Ovary (tissue), 9 donors: ENCODE data around the gene CLIC4. TPM values are rescaled to one million over a fixed set of nuclear protein-coding genes. Genes with fewer than 3 reads are reported as not detected.

Experiments used
- DNase-seq, 5 donors: peaks; one replicate each; pipeline ENCODE4 v3.0.0-alpha.2; 2019 to 2020
- H3K27ac ChIP-seq, 2 donors: fragments of 200-600 bp; one replicate each; pipeline versions ENCODE4 v1.5.1 to v1.8.0; 2019 to 2022
- H3K27me3 ChIP-seq: fragments of 200-600 bp; one replicate; pipeline ENCODE4 v1.8.0; 2022
- H3K36me3 ChIP-seq: fragments of 200-600 bp; sonication (generic); one replicate; pipeline ENCODE4 v1.5.1; 2019
- H3K4me1 ChIP-seq: one replicate; pipeline ENCODE4 v1.8.1; 2013; ENCODE audit warnings: mild to moderate bottlenecking, moderate library complexity; ENCODE audit not compliant: insufficient read depth
- H3K4me3 ChIP-seq: fragments of 200-600 bp; sonication (generic); one replicate; pipeline ENCODE4 v1.5.1; 2017
- H3K9me3 ChIP-seq, 2 donors: fragments of 200-600 bp in 1 of 2; sonication (generic) in 1 of 2; one replicate each; pipeline versions ENCODE4 v1.5.1 to v1.8.1; 2013 to 2019; ENCODE audit warnings: mild to moderate bottlenecking in 1 of 2, moderate library complexity in 1 of 2
- EP300 ChIP-seq: sonication (generic); formaldehyde crosslinking; IDR thresholded peaks from one replicate; pipeline ENCODE4 v1.6.1; 2017; ENCODE audit warnings: antibody characterized with exemption
- POLR2A ChIP-seq: fragments of 450-650 bp; IDR thresholded peaks from one replicate; pipeline ENCODE4 v1.6.1; 2017; ENCODE audit warnings: antibody characterized with exemption, mild to moderate bottlenecking, moderate library complexity
- WGBS, 3 donors: extraction: QIAGEN DNeasy Blood & Tissue Kit in 1 of 3; methylation state at CpG; one replicate each; pipeline versions ENCODE4 v1.1.5 to v1.1.7; 2013 to 2017; 5-methylcytosine and 5-hydroxymethylcytosine counted together
- intact Hi-C, 4 donors: fragments of 100-400 bp; cut with DNase I; formaldehyde crosslinking; loops; one replicate each; pipeline versions ENCODE4 v1.11.0 to v1.15.1; 2022 to 2023
- polyA plus RNA-seq, 2 donors: library from polyadenylated mRNA; stranded (reverse); fragments of 200-250 nt in 1 of 2; fragments of 350-450 nt in 1 of 2; fragmentation: Illumina TruSeq in 1 of 2; extraction: RNeasy Lipid Tissue Mini Kit (QIAGEN cat#74804) in 1 of 2; gene quantifications; one replicate each; pipeline ENCODE4 v1.2.3, GENCODE V29; 2013 to 2014
- total RNA-seq, 7 donors: library from RNA; depleted of rRNA in 2 of 7; stranded (reverse); fragments of >200 nt in 2 of 7; fragmentation: NEBNext Ultra II Directional in 3 of 7; extraction: Animal tissue kit (Norgen Biotek cat#: 25700) in 3 of 7; gene quantifications; one replicate each; pipeline versions ENCODE4 v1.1.0 to v1.2.4, GENCODE V29; 2016 to 2023
- TF ChIP-seq, protein P1 (sequence below), 3 donors: fragments of 450-650 bp in 2 of 3; fragments of 200-600 bp in 1 of 3; IDR thresholded peaks; one replicate each; pipeline versions ENCODE4 v1.5.1 to v1.8.0; 2016 to 2022; ENCODE audit warnings: antibody characterized with exemption in 3 of 3, mild to moderate bottlenecking in 1 of 3
- donor health status: DM: no; HTN: no; CAD: no; lungs with moderate emphysema.
- donor health status: DM: no; HTN: no; CAD: no.
- donor health status: Bipolar disorder and iron deficiency.
- donor health status: DM: yes; HTN: yes; CAD: no.
- donor health status: DM: no; HTN: no; CAD: no.
- donor health status: DM: yes; HTN: yes; CAD: no.

Gene CLIC4
- total and polyA plus RNA-seq, 9 donors: 53.6 to 209 (median 125) TPM

DNA sequence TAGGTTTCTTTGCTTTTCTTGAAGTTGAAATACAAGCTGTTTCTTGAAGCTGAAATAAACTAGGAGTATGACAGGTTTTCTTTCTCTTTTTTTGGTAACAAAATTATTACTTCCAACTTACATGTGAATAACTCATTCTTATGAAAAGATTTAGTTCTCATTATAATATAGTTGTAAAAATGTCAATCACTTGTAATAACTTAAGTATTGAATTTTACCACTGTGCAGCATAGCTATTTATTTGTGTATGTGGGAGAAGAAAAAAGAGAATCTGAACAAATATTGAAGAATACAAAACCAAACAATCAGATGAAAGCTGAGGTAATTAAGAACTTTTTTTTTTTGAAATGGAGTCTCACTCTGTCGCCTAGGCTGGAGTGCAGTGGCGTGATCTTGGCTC is 11.1 kb downstream of the CLIC4 start:
- TF ChIP-seq POLR2A: no peak
- TF ChIP-seq, protein P1, sequence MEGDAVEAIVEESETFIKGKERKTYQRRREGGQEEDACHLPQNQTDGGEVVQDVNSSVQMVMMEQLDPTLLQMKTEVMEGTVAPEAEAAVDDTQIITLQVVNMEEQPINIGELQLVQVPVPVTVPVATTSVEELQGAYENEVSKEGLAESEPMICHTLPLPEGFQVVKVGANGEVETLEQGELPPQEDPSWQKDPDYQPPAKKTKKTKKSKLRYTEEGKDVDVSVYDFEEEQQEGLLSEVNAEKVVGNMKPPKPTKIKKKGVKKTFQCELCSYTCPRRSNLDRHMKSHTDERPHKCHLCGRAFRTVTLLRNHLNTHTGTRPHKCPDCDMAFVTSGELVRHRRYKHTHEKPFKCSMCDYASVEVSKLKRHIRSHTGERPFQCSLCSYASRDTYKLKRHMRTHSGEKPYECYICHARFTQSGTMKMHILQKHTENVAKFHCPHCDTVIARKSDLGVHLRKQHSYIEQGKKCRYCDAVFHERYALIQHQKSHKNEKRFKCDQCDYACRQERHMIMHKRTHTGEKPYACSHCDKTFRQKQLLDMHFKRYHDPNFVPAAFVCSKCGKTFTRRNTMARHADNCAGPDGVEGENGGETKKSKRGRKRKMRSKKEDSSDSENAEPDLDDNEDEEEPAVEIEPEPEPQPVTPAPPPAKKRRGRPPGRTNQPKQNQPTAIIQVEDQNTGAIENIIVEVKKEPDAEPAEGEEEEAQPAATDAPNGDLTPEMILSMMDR (IDR thresholded peaks at IDR 0.05): no peak
- TF ChIP-seq EP300: no peak
- no peak overlapping the region for H3K27ac ChIP-seq
- 91 to 98% (median 98%) methylated on average over 2 of the region's 2 CpGs for WGBS, 3 donors
- H3K4me3 ChIP-seq: no peak overlapping the region
- intact Hi-C loops: no loop called here
- peaks cover 5% of the 10 kb centered on the region for H3K4me1 ChIP-seq
- H3K27me3 ChIP-seq: no peaks in the 10 kb centered on the region
- DNase-seq: no peak
- H3K9me3 ChIP-seq: no peaks in the 10 kb centered on the region
- no peaks in the 10 kb centered on the region for H3K36me3 ChIP-seq

DNA sequence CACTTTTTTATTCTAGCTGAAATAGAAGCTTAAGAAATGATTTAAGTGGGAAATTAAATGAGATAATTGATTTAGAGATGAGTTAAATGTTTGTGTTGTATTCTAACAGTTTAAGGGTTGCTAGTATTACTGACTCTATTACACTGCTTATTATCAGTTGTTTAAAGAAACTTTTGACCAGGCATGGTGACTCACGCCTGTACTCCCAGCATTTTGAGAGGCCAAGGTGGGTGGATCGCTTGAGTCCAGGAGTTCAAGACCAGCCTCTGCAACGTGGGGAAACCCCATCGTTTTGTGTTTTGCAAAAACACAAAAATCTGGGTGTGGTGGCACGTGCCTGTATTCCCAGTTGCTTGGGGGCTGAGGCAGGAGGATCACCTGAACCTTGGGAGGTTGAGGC is 14.2 kb downstream of the CLIC4 start:
- no peak for DNase-seq
- Histone ChIP-seq H3K27ac (no peak overlapping the region), H3K27me3 (no peaks in the 10 kb centered on the region), H3K36me3 (no peaks in the 10 kb centered on the region), H3K9me3 (no peaks in the 10 kb centered on the region), H3K4me3 (no peak overlapping the region), H3K4me1 (peaks cover 3% of the 10 kb centered on the region)
- 72 to 75% (median 72%) methylated on average over 5 of the region's 5 CpGs for WGBS, 3 donors
- no peak for TF ChIP-seq POLR2A
- TF ChIP-seq, protein P1 (IDR thresholded peaks at IDR 0.05): no peak
- TF ChIP-seq EP300: no peak
- intact Hi-C loops: no loop called here

DNA sequence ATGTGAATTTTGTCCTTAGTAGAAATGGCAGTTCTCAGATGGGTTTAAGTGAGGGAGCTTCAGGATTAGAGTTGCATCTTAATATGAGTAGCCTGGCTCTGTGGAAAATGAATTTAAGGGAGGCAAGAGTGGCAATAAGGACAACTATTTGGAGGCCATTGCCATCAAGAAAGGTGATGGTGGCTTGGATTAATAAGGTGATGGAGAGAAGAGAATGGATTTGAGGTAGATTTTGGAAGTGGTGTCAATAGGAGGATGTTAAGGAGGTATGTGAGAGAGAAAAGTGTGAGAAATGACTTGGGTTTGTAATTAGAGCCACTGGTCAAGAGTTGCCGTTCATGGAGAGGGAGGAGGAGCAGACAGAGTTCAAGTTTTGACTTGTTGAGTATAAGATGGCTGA is 16.3 kb downstream of the CLIC4 start:
- no peaks in the 10 kb centered on the region for H3K36me3 ChIP-seq
- no peak for DNase-seq
- no peaks in the 10 kb centered on the region for H3K9me3 ChIP-seq
- no peaks in the 10 kb centered on the region for H3K27me3 ChIP-seq
- 83 to 91% (median 85%) methylated on average over 1 of the region's 1 CpG for WGBS, 3 donors
- TF ChIP-seq, protein P1 (IDR thresholded peaks at IDR 0.05): no peak
- TF ChIP-seq POLR2A (no peak), EP300 (no peak)
- H3K4me1 ChIP-seq: peaks cover 3% of the 10 kb centered on the region
- H3K27ac ChIP-seq: no peak overlapping the region
- intact Hi-C loops: loop anchor here in 1 of 4 donors (10.0 kb wide), 1 partner anchor 53 kb away; no protein-coding TSS in a partner anchor
- no peak overlapping the region for H3K4me3 ChIP-seq

DNA sequence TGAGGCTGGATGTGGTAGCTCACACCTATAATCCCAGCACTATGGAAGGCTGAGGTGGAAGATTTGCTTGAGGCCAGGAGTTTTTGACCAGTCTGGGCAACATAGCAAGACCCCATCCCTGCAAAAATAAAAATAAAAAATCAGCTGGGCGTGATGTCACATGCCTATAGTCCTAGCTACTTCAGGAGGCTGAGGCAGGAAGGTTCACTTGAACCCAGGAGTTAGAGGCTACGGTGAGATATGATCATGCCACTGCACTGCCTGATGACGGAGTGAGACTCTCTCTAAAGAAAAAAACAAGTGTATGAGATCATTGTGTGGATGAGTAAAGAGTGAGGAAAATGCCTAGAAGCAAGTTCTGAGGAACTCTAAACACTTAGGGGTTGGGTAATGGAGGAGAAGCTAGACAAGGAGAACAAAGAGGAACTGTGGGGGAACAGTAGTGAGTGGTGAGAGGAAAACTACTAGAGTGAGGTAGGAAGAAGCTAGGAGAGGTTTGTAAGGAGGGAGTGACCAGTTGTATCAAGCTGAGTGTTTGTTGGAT is 17.0 kb downstream of the CLIC4 start:
- H3K27me3 ChIP-seq: no peaks in the 10 kb centered on the region
- H3K4me1 ChIP-seq: peaks cover 3% of the 10 kb centered on the region
- H3K4me3 ChIP-seq: no peak overlapping the region
- WGBS, 3 donors: 85 to 96% (median 90%) methylated on average over 3 of the region's 3 CpGs
- no peak overlapping the region for H3K27ac ChIP-seq
- DNase-seq: no peak
- TF ChIP-seq EP300: no peak
- TF ChIP-seq, protein P1 (IDR thresholded peaks at IDR 0.05): no peak
- no peak for TF ChIP-seq POLR2A
- no peaks in the 10 kb centered on the region for H3K9me3 ChIP-seq
- intact Hi-C loops: loop anchor here in 1 of 4 donors (10.0 kb wide), 1 partner anchor 53 kb away; no protein-coding TSS in a partner anchor
- no peaks in the 10 kb centered on the region for H3K36me3 ChIP-seq
